C4-2B (cell line): ENCODE data around the gene DNAJB5.

ENCODE experiments used
- ZFX ChIP-seq: fragments of 450-650 bp; IDR thresholded peaks from 2 replicates; pipeline ENCODE4 v1.6.1; 2017
- TF ChIP-seq, protein P1 (sequence below): fragments of 450-650 bp; conservative IDR thresholded peaks from 2 replicates; pipeline ENCODE4 v1.5.1; 2017; ENCODE audit warnings: mild to moderate bottlenecking

DNA sequence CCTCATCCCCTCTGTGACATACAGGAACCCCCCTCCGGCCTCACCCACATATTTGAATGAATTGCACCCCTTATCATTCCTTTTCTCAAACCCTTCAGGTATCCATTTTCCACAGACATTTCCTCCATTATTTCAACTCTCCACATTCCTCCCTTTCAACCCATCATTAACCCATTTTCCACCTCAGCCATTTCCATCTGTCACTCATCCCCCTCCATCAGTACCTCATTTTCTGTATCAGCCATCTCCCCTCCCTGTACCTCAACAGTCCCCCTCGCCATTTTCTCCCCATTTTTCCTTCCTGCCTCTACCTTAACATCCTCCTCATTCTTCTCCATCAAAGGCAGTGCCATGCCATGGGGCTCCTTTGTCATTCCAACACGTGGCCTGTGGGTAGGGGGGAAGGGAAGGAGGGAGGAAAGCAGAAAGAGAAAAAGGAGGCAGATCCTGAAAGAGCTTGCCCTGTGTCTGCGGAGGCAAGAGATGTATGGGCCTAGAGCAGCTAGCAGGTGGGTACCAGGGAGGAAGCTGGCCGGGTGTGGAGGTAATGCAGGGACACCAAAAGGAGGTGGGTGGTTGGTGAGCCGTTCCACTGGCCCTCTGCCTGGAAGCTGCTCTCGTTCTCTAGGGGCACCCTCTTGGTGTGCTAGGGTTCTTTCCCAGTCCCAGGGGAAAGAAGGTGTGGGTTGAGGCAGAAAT lies 1.5 kb downstream of the DNAJB5 start:
- TF ChIP-seq, protein P1, sequence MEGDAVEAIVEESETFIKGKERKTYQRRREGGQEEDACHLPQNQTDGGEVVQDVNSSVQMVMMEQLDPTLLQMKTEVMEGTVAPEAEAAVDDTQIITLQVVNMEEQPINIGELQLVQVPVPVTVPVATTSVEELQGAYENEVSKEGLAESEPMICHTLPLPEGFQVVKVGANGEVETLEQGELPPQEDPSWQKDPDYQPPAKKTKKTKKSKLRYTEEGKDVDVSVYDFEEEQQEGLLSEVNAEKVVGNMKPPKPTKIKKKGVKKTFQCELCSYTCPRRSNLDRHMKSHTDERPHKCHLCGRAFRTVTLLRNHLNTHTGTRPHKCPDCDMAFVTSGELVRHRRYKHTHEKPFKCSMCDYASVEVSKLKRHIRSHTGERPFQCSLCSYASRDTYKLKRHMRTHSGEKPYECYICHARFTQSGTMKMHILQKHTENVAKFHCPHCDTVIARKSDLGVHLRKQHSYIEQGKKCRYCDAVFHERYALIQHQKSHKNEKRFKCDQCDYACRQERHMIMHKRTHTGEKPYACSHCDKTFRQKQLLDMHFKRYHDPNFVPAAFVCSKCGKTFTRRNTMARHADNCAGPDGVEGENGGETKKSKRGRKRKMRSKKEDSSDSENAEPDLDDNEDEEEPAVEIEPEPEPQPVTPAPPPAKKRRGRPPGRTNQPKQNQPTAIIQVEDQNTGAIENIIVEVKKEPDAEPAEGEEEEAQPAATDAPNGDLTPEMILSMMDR = no peak
- no peak for TF ChIP-seq ZFX
